Measurements from ENCODE around the gene TRPM6.

TRPM6 gene

DNA sequence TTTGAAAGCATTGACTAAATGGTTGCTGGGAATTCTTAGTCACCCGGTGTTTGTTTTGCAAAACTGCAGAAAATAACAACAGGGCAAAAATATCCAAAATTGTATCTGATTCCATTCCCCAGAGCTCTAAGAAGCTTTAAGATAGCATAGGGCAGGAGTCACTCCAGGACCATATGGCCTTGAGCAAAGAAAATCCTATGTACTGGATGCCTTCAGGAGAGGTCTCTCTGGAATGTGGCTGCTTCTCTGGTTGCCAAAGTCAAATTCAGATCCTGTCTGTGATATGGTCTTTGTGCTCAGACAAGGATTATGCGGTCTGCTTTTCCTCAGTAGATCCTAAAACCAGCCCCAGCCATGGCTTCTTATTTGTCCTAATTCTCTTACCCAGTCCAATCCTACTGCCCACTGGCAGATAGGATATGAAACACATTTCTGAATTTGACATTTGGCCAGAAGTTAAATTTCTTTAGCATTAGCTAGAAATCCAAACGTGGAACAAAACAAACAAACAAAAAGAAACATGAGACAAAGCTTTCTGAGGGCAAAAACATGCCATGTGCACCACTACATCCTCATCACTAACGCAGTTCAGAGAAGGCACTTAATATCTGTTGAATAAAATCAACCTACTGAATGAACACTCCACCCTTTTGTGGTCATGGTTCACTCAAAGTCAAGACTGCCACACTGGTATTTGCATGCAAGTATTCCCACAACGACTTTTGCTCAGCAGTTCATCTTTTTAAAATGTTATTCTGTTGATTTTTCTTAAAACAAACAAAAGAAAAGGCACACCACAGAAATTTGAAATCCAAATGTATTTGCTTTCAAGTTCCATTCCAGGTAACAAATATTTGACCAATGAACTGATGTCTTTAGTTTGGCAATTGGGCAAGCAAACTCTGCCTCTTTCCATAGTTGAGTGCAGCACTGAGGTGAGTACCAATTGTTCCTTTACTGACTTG is 165.7 kb downstream of the TRPM6 start:
- DNase-seq (ENCODE audit: low spot score) = no peak

DNA sequence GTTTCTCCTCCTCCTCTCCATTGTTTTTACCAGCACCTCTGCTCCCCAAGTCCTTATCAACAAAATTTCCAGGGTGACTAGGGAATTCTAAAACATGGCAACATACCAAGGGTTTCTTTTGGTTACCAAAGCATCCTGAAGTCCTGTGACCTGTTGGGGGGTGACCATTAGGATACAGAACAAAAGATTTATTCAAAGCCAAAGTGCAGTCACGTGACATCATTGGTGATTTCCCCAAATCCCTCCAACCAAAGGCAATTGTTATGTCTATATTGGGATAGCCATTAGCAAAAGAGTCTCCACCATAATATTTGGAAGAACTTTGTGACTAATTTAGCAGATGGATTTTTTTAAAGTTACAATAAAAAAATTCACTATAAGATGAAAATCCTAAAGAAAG is 168.4 kb downstream of the TRPM6 start:
- no peak for DNase-seq (ENCODE audit: low spot score)

DNA sequence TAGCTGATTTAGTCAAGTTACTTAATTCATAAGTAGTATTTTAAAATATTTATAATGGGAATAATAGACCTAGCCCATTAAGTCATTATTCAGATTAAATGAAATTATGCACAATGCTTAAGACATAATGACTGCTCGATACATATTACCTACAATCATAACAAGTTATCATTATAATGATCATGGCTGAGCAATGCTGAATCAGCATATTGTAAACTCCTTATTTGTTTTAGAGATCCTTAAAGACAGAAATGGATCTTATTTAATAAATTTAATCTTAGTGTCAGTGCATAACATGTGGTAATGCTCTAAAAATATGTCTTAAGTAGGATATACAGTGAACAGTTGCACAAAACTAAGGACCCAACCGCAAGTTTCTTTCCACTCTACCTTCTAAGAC is 169.0 kb downstream of the TRPM6 start:
- no peak for DNase-seq (ENCODE audit: low spot score)

DNA sequence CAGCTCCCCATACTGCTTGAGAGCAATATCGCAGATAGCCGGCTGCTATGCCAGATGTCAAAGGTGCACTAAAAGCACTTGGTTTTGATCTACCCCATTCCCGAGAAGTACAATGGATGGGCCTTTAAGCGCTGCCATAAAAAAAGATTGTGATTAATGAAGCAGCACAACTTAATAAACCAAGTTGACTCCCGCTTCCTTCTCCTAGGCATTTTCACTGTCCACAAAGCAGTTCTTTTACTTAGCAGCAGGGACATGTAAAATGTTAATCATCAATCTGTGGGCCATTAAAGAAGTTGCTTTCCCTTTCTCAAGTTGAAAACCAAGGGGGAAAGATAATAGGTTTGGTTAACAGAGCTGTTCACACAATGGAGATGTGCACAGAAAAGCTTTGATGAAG is 176.4 kb downstream of the TRPM6 start:
- no peak for DNase-seq (ENCODE audit: low spot score)

DNA sequence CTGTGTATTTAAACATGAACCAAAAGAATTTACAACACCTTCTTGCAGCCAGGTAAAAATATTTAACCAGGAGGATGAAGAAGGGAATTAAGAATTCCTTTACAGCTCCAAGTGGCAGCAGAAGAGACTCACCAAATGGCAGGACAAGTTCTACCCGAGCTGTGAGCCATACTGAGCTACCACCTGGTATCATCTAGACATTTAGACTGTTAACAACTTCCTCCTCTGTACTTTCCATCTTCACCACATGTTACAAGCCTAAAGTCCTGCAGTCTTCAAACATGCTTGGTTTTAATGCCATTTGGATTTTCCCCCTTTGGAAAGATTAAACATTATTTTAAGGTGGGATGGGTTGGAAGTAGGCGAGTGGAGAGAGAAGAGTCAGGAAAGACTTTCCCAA is 190.2 kb downstream of the TRPM6 start:
- no peak for DNase-seq (ENCODE audit: low spot score)

DNA sequence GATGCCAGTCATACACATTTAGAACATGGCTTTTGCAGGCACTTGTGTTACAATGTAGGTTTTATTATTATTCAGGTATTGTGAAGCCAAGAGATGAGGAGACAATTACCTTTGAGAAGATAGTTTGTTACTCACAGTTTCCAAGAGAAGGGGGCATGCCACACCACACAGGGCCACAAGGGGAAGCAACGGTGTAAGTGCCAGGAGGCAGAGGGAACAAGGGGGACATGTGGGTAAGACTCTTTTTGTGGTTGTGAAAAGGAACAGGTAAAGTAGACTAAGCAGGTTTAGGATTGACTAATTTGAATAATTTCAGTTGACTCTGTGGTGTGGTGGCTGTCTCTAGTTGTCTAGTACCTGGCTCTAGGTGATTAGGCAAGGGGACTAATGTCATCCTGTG is 191.2 kb downstream of the TRPM6 start:
- DNase-seq (ENCODE audit: low spot score) = no peak

DNA sequence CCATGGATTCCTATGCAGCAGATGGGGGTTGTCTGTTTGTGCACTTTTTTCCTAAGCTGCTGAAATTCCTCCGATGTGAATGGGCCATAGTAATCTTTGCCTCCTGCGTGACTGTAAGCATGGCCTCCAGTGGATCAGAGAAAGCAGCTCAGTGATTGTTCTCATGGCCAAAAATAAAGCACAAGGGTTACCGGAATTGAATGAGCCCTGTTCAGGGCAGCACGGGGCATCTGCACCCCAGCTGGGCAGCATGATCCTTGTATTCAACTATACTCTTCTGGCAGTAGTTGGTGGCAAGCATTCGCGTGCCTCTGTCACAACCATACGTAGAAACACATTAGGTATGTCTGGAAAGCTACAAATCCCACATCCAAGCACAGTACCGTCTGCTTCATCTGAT is 196.7 kb downstream of the TRPM6 start:
- DNase-seq (ENCODE audit: low spot score) = no peak

DNA sequence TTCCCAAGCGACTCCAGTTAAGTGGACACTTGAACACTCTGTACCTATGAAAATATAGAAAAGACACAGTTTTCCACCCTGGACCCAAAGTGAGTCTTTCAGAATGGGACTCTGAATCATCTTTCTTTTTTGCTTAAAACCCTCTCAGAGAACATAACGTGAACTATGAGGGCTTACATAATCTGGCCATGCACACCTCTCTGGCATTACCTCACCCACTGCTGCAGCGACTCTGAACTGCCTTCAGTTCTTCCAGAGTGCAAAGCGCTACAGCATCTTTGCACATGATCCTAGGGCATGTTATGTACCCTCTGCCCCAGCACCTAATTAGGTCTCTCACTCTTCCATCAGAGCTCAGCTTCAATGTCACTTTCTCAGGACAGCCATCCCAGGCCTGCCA is 204.4 kb downstream of the TRPM6 start:
- DNase-seq (ENCODE audit: low spot score) = no peak

DNA sequence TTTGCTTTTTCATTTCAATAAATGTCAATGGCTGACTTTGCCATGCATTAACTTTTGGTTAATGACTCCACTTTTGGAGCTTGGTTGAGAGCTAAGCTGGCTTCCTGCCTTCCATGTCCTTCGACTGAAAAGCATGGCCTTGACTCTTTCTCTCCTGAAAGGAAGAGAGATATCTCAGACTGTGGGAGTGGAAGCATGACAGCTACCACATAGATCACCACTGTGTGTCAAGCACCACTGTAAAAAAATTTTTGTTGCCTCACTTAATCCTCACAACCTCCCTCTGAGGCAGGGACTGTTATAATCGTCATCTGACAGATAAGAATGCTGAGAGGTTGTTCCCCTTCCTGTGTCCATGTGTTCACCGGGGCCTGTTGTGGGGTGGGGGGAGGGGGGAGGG is 205.8 kb downstream of the TRPM6 start:
- DNase-seq (ENCODE audit: low spot score) = no peak

DNA sequence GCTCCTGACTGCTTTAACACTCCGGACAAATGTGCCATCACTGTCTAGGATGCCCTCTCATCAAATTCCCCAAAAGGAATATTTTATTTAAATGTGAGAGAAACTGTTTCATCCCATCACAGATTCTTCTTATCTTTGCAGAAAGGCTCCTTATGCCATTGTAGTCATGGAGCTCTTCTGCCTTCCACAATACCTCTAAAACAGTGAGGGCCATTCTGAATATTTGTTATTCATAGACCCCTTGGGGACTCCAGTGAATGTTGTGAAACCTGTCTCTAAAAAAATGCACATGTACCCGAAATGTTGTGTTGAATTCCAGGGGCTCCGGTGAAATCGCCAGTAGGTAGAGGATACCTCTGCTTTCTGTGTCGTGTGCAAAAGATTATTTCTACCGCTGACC is 213.6 kb downstream of the TRPM6 start:
- DNase-seq (ENCODE audit: low spot score) = no peak

Measured in globus pallidus (tissue), 1 donor.